HEK293 (cell line): Measurements from ENCODE around the gene STUM.

Experiments
- CTCF ChIA-PET: fragments of 350-600 bp; formaldehyde crosslinking; extraction: SDS; loops from one replicate; lab custom pipeline; 2021; ENCODE audit warnings: antibody characterized with exemption; lab: Yijun Ruan, JAX
- POLR2A ChIA-PET: fragments of 300-600 bp; formaldehyde crosslinking; extraction: SDS; loops from one replicate; lab custom pipeline; 2020; ENCODE audit warnings: antibody characterized with exemption, inconsistent platforms; lab: Yijun Ruan, JAX
- H3K27ac ChIP-seq: fragments of 200-500 bp; sonication (Bioruptor generic); 2 replicates; pipeline ENCODE4 v1.5.1; 2014; ENCODE audit warnings: low read depth, low read length, control low read depth, inconsistent platforms; ENCODE audit errors: extremely low read depth
- H3K36me3 ChIP-seq, 2 experiments: fragments of 200-500 bp in 1 of 2; sonication (Bioruptor generic) in 1 of 2; 1 replicate in 1 of 2; 2 replicates in 1 of 2; pipeline ENCODE4 v1.5.1; 2014 to 2017; ENCODE audit warnings: inconsistent platforms in 2 of 2, low read length in 2 of 2; ENCODE audit not compliant: control insufficient read depth in 2 of 2, insufficient read depth in 1 of 2
- H3K4me1 ChIP-seq: fragments of 200-500 bp; sonication (Bioruptor generic); 2 replicates; pipeline ENCODE4 v1.5.1; 2014; ENCODE audit warnings: mild to moderate bottlenecking, low read length, inconsistent platforms; ENCODE audit not compliant: control insufficient read depth, insufficient read depth
- H3K4me3 ChIP-seq: 2 replicates; pipeline ENCODE4 v1.5.1; 2011; ENCODE audit warnings: low read depth, mild to moderate bottlenecking, control low read depth, low read length, moderate library complexity
- H3K9me3 ChIP-seq: fragments of 200-500 bp; sonication (Bioruptor generic); 2 replicates; pipeline ENCODE4 v1.5.1; 2014; ENCODE audit warnings: low read depth, low read length, inconsistent platforms; ENCODE audit not compliant: control insufficient read depth, insufficient read depth
- BCL11A ChIP-seq: fragments of 450-650 bp; formaldehyde crosslinking; IDR thresholded peaks from 2 replicates; pipeline ENCODE4 v1.5.1; 2016; ENCODE audit warnings: low read depth, missing biosample characterization, missing genetic modification characterization
- IKZF3 ChIP-seq: fragments of 450-650 bp; IDR thresholded peaks from 2 replicates; pipeline ENCODE4 v1.5.0; 2018; ENCODE audit warnings: missing biosample characterization, mild to moderate bottlenecking, missing genetic modification characterization, moderate library complexity
- TCF7L2 ChIP-seq: IDR thresholded peaks from 2 replicates; pipeline ENCODE4 v1.6.1; 2011; ENCODE audit warnings: low read depth, mild to moderate bottlenecking, inconsistent platforms, low read length, moderate library complexity, borderline replicate concordance
- ZBTB17 ChIP-seq: fragments of 450-650 bp; formaldehyde crosslinking; IDR thresholded peaks from 2 replicates; pipeline ENCODE4 v1.5.1; 2016; ENCODE audit warnings: missing biosample characterization, missing genetic modification characterization
- ZNF133 ChIP-seq: fragments of 450-650 bp; formaldehyde crosslinking; IDR thresholded peaks from 2 replicates; pipeline ENCODE4 v1.5.1; 2016; ENCODE audit warnings: missing biosample characterization, missing genetic modification characterization
- ZNF140 ChIP-seq: fragments of 450-650 bp; formaldehyde crosslinking; IDR thresholded peaks from 2 replicates; pipeline ENCODE4 v1.5.1; 2016; ENCODE audit warnings: missing biosample characterization, missing genetic modification characterization
- ZNF157 ChIP-seq: fragments of 450-650 bp; formaldehyde crosslinking; IDR thresholded peaks from 2 replicates; pipeline ENCODE4 v1.5.1; 2016; ENCODE audit warnings: missing biosample characterization, missing genetic modification characterization
- ZNF221 ChIP-seq: fragments of 450-650 bp; formaldehyde crosslinking; IDR thresholded peaks from 2 replicates; pipeline ENCODE4 v1.5.1; 2017; ENCODE audit warnings: missing biosample characterization, missing genetic modification characterization, borderline replicate concordance
- ZNF223 ChIP-seq: fragments of 450-650 bp; formaldehyde crosslinking; IDR thresholded peaks from 2 replicates; pipeline ENCODE4 v1.5.1; 2016; ENCODE audit warnings: missing biosample characterization, missing genetic modification characterization
- ZNF248 ChIP-seq: fragments of 450-650 bp; formaldehyde crosslinking; IDR thresholded peaks from 2 replicates; pipeline ENCODE4 v1.5.1; 2017; ENCODE audit warnings: missing biosample characterization, missing genetic modification characterization
- ZNF624 ChIP-seq: fragments of 450-650 bp; formaldehyde crosslinking; IDR thresholded peaks from 2 replicates; pipeline ENCODE4 v1.5.1; 2017; ENCODE audit warnings: missing biosample characterization, missing genetic modification characterization
- ZNF791 ChIP-seq: fragments of 450-650 bp; formaldehyde crosslinking; IDR thresholded peaks from 2 replicates; pipeline ENCODE4 v1.5.1; 2016; ENCODE audit warnings: missing biosample characterization, missing genetic modification characterization
- TF ChIP-seq, protein P1 (sequence below): fragments of 450-650 bp; formaldehyde crosslinking; IDR thresholded peaks from 2 replicates; pipeline ENCODE4 v1.5.1; 2016; ENCODE audit warnings: missing biosample characterization, missing genetic modification characterization
- TF ChIP-seq, protein P2 (sequence below): sonication (generic); formaldehyde crosslinking; IDR thresholded peaks from 2 replicates; pipeline ENCODE4 v1.8.1; 2022; ENCODE audit warnings: mild to moderate bottlenecking, moderate library complexity, missing genetic modification reagents
- TF ChIP-seq, protein P3 (sequence below): fragments of 450-650 bp; formaldehyde crosslinking; IDR thresholded peaks from 2 replicates; pipeline ENCODE4 v1.5.1; 2016; ENCODE audit warnings: missing biosample characterization, missing genetic modification characterization

The STUM gene

DNA sequence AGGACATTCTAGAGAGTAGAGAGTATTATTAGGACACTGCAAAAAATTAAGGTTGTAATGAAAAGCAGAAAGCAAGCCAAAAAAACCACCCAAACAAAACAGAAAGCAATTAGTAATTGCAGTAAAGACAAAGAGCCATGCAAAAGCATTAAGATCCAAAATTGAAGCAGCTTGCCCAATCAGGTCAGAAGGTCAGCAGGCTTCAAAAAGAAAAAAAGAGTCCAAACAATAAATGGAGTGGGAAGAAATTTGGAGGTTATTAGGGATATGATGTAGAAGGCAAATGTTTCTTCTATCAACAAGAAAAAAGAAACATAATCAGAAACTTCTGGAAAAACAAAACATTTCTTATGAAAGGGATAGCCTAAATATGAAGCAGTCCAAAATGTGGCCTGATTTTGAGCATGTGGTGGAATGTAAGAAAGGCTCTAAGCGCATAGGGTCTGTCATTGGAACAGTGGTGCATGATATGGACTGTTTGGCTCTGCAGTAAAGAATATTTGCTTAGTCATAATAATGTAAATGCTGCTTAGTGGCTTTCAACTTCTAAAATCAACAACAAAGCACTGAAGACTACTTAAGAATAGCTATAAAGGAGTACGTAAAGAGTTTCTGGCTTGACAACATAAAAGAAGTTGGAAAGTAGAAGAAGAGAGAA lies 4.8 kb downstream of the STUM start:
- ChIA-PET POLR2A (no interaction called here), CTCF (interaction anchor here (0.7 to 2.5 kb wide), 5 partner anchors 15 to 145 kb away, joined by 3 to 12 read pairs (median 4); partner anchors contain the start of gene PARP1)
- Histone ChIP-seq H3K9me3 (no peaks in the 10 kb centered on the region), H3K4me3 (no peak overlapping the region), H3K36me3 (no peaks in the 10 kb centered on the region)
- TF ChIP-seq TCF7L2 = no peak
- TF ChIP-seq ZNF624 (tag by site-specific recombination) = no peak
- no peak for TF ChIP-seq ZNF157 (tag by site-specific recombination)
- TF ChIP-seq ZNF248 = no peak
- no peak for TF ChIP-seq ZNF223
- TF ChIP-seq ZNF221 (tag by site-specific recombination) = no peak
- TF ChIP-seq, protein P1, sequence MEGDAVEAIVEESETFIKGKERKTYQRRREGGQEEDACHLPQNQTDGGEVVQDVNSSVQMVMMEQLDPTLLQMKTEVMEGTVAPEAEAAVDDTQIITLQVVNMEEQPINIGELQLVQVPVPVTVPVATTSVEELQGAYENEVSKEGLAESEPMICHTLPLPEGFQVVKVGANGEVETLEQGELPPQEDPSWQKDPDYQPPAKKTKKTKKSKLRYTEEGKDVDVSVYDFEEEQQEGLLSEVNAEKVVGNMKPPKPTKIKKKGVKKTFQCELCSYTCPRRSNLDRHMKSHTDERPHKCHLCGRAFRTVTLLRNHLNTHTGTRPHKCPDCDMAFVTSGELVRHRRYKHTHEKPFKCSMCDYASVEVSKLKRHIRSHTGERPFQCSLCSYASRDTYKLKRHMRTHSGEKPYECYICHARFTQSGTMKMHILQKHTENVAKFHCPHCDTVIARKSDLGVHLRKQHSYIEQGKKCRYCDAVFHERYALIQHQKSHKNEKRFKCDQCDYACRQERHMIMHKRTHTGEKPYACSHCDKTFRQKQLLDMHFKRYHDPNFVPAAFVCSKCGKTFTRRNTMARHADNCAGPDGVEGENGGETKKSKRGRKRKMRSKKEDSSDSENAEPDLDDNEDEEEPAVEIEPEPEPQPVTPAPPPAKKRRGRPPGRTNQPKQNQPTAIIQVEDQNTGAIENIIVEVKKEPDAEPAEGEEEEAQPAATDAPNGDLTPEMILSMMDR (tag by site-specific recombination) = no peak
- TF ChIP-seq, all 188 proteins: peak for 0
- H3K4me1 ChIP-seq = peaks cover 27% of the 10 kb centered on the region
- no peak overlapping the region for H3K27ac ChIP-seq

DNA sequence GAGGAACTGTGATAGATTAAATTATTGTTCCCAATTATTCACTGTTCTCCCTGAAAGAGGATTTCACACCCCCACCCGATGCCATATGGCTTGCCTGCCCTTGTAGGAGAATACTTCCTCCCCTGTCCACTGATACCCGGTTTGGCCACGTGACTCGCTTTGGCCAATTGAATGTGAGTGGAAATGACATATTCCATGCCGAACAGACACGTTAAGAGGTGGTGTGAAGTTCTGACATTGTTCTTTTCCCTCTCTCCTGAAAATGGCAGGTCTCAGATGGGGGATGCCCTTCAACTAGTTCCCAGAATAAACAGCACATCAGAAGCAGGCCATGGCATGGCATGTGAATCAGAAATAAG lies 5.3 kb downstream of the STUM start:
- peaks cover 27% of the 10 kb centered on the region for H3K4me1 ChIP-seq
- ChIA-PET POLR2A (no interaction called here), CTCF (interaction anchor here (1.0 to 2.5 kb wide), 3 partner anchors 14 to 146 kb away, joined by 3 to 12 read pairs (median 4); partner anchors contain the start of gene PARP1)
- H3K9me3 ChIP-seq = no peaks in the 10 kb centered on the region
- no peaks in the 10 kb centered on the region for H3K36me3 ChIP-seq
- TF ChIP-seq, protein P2, sequence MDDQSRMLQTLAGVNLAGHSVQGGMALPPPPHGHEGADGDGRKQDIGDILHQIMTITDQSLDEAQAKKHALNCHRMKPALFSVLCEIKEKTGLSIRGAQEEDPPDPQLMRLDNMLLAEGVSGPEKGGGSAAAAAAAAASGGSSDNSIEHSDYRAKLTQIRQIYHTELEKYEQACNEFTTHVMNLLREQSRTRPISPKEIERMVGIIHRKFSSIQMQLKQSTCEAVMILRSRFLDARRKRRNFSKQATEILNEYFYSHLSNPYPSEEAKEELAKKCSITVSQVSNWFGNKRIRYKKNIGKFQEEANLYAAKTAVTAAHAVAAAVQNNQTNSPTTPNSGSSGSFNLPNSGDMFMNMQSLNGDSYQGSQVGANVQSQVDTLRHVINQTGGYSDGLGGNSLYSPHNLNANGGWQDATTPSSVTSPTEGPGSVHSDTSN = no peak
- no peak for TF ChIP-seq ZNF223
- H3K27ac ChIP-seq = no peak overlapping the region
- no peak overlapping the region for H3K4me3 ChIP-seq

DNA sequence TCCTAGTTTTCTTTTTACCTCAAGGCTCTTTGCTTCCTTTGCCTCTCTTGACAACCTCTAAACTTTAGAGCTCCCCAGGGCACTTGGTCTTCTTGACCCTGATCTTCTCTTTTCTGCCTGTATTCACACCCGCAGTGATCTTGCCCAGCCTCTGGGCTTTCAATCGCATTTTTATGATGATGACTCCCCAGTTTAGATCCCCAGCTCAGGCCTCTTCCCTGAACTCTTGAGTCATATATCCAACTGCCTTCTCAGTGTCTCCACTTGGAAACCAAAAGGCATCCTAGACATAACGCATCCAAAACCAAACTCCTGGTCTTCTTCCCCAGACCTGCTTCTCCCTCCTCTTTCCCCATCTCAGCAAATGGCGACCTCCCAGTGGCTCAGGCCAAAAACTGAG lies 6.5 kb downstream of the STUM start:
- H3K4me1 ChIP-seq = peaks cover 17% of the 10 kb centered on the region
- H3K36me3 ChIP-seq = no peaks in the 10 kb centered on the region
- POLR2A ChIA-PET = no interaction called here
- no peak overlapping the region for H3K4me3 ChIP-seq
- H3K9me3 ChIP-seq = no peaks in the 10 kb centered on the region
- H3K27ac ChIP-seq = no peak overlapping the region
- TF ChIP-seq ZNF133 (tag by site-specific recombination) = no peak
- TF ChIP-seq IKZF3 (tag by site-specific recombination) = no peak
- TF ChIP-seq, protein P3, sequence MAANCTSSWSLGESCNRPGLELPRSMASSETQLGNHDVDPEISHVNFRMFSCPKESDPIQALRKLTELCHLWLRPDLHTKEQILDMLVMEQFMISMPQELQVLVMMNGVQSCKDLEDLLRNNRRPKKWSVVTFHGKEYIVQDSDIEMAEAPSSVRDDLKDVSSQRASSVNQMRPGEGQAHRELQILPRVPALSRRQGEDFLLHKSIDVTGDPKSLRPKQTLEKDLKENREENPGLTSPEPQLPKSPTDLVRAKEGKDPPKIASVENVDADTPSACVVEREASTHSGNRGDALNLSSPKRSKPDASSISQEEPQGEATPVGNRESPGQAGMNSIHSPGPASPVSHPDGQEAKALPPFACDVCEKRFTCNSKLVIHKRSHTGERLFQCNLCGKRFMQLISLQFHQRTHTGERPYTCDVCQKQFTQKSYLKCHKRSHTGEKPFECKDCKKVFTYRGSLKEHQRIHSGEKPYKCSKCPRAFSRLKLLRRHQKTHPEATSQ (tag by site-specific recombination) = no peak
- TF ChIP-seq BCL11A (tag by site-specific recombination) = no peak
- TF ChIP-seq ZNF791 (tag by site-specific recombination) = no peak
- peak; percentile 72; the same call in 1 of the 2 replicates for TF ChIP-seq ZBTB17 (tag by site-specific recombination)
- TF ChIP-seq ZNF140 (tag by site-specific recombination) = no peak
- CTCF ChIA-PET = interaction anchor here (0.6 to 2.5 kb wide), 5 partner anchors 9 to 53 kb away, joined by 3 to 12 read pairs (median 4); no protein-coding TSS in a partner anchor
